ENCODE results near the gene DHRS4L2.
"Not testable (repeated sequence)": the region's sequence is repeated elsewhere in the genome, so short reads cannot be mapped to it uniquely, and the experiment has no call there.

Gene DHRS4L2

DNA sequence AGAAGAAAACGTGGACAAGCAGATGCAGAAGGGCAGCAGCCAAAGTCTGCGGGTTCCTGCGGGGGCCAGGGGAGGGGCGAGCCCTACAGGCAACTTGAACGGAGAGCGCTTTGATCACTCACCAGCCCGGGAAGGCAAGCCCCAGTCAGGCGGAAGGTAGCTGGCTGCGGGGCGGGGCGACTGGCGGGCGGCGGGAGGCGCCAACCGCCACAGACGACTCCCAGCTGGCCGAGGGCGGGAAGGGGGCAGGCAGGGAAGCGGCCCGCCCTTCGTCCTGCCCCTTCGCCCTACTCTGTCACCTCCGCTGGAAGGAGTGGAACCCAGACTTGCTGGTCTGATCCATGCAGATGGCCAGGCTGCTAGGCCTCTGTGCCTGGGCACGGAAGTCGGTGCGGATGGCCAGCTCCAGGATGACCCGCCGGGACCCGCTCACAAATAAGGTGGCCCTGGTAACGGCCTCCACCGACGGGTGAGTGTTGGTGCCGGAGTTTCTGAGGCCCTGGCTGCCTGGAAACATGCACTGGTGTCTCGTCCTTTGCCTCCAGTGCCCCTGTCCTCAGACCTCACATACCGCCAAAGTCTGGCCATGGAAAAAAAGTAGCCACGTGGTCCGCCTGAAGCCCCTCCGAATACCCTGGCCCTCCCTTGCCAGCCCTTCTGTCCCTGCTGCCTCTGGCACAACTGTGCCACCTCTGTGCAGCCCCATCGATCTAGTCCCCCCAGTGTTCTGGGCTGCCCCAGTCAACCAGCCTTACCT is at the start of gene DHRS4L2:
TSS of gene DHRS4L2 (plus strand) at position 323 of the 757 bp plus-strand sequence. CDS start at position 342, 19 bp downstream.
- not testable (repeated sequence) for TF ChIP-seq GATA2, GATA3 (IDR thresholded peaks at IDR 0.05; ENCODE audit: low read depth, low read length)

DNA sequence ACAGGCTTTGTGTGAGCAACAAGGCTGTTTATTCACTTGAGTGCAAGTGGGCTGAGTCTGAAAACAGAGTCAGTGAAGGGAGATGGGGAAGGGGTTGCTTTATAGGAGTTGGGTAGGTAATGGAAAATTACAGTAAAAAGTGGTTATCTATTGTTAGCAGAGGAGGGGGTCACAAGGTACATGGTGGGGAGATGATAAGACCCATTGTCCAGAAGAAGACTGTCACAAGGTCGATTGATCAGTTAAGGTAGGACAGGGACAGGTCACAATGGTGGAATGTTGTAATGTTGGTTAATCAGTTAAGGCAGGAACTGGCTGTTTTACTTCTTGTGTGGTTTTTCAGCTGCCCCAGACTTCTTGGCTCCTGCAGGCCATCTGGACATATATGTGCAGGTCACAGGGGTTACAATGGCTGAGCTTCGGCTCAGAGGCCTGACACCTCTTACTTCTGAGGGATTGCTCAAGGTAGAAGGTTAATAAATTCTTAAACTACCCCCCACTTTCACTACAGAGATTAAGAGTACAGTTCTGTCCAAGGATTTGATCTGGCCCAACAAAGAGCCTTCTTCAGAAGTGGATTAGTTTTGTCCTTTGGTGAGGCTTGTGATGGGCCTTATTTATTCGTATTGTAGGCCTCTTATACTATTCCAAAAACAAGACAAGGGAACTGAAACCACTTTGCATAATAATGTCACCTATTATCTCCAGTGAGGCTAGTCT is 49.0 kb upstream of the DHRS4L2 start:
- TF ChIP-seq GATA2 (IDR thresholded peaks at IDR 0.05; ENCODE audit: low read depth, low read length) (no peak), GATA3 (IDR thresholded peaks at IDR 0.05; ENCODE audit: low read depth, low read length) (no peak)

DNA sequence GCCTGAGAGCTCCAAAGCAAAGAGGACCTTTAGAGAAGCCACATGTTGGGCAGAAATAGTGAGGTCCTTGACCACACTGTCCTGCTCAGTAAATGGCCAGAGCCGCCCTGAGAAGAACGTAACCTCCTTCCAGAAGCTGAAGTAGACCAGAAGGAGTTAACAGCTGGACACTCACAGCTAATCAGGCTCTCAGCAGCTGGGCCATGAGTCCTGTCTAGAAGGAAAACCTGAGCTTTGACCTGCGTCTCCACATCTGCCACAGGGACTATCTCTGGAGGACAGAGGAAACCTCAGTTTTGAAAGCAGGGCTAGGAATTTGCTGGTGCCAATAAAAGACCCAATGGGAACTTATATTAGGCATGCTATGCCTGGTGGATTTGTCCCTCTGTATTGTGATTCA is 47.5 kb upstream of the DHRS4L2 start:
- TF ChIP-seq GATA2 (IDR thresholded peaks at IDR 0.05; ENCODE audit: low read depth, low read length), result no peak
- no peak for TF ChIP-seq GATA3 (IDR thresholded peaks at IDR 0.05; ENCODE audit: low read depth, low read length)

DNA sequence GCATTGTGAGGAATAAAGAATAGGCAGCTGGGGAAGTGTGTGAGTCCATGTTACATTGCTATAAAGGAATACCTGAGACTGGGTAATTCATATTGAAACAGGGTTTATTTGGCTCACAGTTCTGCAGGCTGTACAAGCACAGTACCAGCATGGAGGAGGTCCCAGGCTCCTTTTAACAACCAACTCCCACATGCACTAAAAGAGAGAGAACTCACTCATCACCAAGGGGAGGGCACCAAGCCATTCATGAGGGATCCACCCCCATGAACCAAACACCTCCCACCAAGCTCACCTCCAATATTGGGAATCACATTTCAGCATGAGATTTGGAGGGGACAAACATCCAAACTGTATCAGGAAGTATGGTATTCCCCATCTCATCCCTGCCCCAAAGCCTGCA is 47.1 kb upstream of the DHRS4L2 start:
- TF ChIP-seq GATA2 (IDR thresholded peaks at IDR 0.05; ENCODE audit: low read depth, low read length), result no peak
- TF ChIP-seq GATA3 (IDR thresholded peaks at IDR 0.05; ENCODE audit: low read depth, low read length), result no peak

DNA sequence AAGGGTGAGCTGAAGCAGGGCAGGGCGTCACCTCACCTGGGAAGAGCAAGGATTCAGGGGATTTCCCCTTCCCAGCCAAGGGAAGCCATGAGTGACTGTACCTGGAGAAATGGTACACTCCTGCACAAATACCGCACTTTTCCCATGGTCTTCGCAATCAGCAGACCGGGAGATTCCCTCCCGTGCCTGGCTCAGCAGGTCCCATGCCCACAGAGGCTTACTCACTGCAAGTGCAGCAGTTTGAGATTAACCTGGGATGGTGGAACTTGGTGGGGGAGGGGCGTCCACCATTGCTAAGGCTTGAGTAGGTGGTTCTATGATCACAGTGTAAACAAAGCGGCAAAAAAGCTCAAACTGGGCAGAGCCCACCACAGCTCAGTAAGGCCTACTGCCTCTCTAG is 46.1 kb upstream of the DHRS4L2 start:
- TF ChIP-seq GATA2 (IDR thresholded peaks at IDR 0.05; ENCODE audit: low read depth, low read length) (no peak), GATA3 (IDR thresholded peaks at IDR 0.05; ENCODE audit: low read depth, low read length) (no peak)

DNA sequence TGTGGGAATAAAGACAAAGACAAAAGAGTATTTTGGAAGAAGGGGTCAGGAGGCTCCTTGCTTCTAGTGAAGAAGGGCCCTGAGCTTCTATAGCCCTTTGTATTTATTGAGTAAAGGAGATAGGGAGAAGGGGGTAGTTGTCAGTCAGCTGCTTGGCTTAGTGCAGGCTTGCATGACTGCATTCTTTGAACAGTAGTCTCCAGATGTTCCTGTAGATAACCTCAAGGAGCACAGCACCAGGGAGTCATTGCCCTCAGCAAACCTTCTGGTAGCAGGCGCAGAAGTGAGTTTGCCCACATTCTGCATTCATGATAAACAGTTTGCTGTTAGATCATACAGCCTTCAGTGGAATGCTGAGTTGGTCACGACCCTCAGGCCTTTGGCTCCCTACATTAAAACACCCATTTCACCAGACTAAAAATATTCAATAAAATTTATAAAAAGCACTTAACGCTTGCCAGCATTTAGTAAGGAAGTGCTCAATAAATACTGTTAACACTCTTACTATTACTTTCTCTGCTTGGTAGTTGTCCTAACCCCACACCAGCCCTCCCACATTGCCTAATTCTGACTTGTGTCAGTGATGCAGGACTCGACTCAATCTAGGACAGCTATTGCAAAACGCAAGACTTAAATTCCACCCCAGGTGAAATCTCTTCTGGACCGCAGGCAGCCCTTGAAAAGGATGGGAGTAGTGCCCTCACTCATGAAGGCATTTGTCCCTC is 38.2 kb upstream of the DHRS4L2 start:
- TF ChIP-seq GATA3 (IDR thresholded peaks at IDR 0.05; ENCODE audit: low read depth, low read length), result no peak
- no peak for TF ChIP-seq GATA2 (IDR thresholded peaks at IDR 0.05; ENCODE audit: low read depth, low read length)

DNA sequence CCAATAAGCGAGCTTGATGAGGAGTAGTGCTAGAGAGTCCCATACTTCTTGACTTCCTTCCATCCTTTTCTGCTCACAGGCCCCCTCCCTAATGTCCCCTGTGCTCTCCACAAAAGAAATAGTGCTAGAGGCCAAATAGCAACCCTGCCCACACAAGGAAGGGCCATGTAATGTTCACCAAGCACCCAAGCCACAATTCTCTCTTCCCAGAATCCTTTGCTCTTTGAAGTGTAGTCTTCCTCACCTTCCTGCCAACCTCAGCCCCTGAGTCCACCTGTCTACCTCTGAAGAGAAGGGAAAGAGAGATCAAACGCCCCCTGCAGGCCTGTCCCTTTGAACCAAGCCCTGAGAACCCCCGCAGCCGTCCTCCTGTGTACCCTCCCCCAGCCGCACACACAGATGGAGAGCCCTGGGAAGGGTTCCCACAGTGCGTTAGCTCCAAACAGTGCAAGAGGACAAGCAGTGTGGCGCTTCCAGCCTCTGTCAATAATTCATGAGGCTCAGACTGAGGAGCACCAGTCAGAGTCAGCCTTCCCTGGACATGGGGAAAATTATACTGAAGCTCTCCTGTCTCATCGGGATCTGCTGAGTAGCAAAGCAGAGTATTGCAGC is 37.0 kb upstream of the DHRS4L2 start:
- TF ChIP-seq GATA3 (IDR thresholded peaks at IDR 0.05; ENCODE audit: low read depth, low read length) (no peak), GATA2 (IDR thresholded peaks at IDR 0.05; ENCODE audit: low read depth, low read length) (no peak)

DNA sequence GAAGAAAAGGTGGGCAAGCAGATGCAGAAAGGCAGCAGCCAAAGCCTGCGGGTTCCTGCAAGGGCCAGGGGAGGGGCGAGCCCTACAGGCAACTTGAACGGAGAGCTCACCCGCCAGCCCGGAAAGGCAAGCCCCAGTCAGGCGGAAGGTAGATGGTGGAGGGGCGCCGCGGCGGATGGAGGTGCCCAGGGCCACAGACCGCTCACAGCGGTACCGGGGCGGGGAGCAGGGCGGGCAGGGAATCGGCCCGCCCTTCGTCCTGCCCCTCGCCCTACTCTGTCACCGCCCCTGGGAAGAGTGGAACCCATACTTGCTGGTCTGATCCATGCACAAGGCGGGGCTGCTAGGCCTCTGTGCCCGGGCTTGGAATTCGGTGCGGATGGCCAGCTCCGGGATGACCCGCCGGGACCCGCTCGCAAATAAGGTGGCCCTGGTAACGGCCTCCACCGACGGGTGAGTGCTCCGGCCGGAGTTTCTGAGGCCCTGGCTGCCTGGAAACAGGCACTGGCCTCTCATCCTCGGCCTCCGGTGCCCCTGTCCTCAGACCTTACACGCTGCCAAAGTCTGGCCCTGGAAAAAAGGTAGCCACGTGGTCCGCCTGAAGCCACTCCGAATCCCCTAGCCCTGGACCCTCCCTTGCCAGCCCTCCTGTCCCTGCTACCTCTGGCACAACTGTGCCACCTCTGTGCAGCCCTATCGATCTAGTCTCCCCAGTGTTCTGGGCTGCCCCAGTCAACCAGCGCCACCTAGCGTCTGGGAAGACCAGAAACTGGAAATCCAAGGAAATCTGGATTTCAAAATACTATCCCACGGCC is 35.1 kb upstream of the DHRS4L2 start, which contains the start of gene DHRS4:
TSS of gene DHRS4 (plus strand) at position 307 of the 815 bp plus-strand sequence. CDS start at position 326, 19 bp downstream.
- TF ChIP-seq GATA2 (IDR thresholded peaks at IDR 0.05; ENCODE audit: low read depth, low read length), result no peak
- TF ChIP-seq GATA3 (IDR thresholded peaks at IDR 0.05; ENCODE audit: low read depth, low read length), result no peak

DNA sequence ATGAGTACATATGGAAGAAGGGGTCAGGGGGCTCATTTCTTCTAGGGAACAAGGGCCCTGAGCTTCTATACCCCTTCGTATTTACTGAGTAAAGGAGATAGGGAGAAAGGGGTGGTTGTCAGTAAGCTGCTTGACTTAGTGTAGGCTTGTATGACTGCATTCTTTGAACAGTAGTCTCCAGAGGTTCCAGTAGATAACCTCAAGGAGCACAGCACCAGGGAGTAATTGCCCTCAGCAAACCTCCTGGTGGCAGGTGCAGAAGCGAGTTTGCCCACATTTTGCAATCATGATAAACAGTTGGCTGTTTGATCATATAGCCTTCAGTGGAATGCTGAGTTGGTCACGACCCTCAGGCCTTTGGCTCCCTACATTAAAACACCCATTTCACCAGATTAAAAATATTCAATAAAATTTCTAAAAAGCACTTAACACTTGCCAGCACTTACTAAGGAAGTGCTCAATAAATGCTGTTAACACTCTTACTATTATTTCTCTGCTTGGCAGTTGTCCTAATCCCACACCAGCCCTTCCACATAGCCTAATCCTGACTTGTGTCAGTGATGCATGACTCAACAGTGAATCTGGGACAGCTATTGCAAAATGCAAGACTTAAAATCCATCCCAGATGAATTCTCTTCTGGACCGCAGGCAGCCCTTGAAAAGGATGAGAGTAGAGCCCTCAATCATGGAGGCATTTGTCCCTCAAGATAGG is 3.7 kb upstream of the DHRS4L2 start:
- no peak for TF ChIP-seq GATA2 (IDR thresholded peaks at IDR 0.05; ENCODE audit: low read depth, low read length)
- TF ChIP-seq GATA3 (IDR thresholded peaks at IDR 0.05; ENCODE audit: low read depth, low read length), result no peak

DNA sequence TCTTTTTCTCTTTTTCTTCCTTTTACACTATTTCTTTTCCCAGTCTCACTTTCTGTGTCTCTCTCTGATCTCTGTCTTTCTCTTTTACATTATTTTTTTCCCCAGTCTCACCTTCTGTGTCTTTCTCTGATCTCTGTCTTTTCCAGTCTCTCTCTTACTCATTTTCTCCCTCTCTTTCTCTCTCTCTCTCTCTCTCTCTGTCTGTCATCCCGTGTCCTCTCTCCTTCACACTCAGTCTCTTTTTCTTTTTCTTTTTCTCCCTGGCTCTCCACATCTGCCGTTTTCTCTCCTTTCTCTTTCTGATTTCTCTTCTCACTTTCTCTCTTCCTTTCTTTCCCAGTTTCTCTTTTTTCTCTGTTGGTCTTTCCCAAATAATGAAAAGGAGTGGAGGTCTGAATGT is 22.3 kb downstream of the DHRS4L2 start:
- TF ChIP-seq GATA3 (IDR thresholded peaks at IDR 0.05; ENCODE audit: low read depth, low read length) (no peak), GATA2 (IDR thresholded peaks at IDR 0.05; ENCODE audit: low read depth, low read length) (no peak)

DNA sequence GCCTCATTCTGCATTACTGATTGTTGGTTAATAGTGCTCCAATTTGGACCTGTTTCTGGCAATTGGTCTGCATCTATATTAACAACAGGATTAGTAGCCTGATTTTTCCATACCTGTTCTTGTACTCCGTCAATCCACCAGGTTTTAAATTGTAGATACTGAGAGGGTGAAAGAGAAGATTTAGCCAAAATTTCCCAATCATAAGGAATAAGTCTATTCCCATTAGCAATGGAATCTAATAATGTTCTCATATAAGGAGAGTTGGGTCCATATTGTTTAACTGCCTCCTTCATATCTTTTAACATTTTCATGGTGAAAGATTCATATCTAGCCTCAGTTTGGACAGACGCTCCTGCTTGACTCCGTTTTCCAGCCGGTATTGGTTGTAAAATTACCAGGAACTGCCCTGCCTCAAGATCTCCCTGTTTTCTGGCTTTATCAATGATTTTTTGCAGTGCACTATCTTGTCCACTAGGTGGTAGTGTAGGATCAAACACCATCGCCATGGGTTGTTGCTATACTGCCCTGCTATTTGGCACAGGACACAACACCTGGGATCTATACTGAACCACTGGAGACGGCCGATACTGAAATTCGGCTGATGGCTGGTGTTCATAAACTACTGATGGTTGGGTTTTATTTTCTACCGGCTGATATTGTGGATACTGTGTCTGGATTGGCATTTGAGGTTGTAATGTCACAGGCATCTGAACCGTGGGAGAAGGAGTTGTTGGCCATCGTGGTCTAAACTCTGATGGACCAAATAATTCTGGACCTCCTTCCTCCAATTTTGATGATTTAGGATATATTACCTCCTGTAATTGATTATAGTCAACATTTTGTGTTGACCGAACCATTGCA is 25.2 kb downstream of the DHRS4L2 start:
- no peak for TF ChIP-seq GATA3 (IDR thresholded peaks at IDR 0.05; ENCODE audit: low read depth, low read length)
- TF ChIP-seq GATA2 (IDR thresholded peaks at IDR 0.05; ENCODE audit: low read depth, low read length), result no peak
